ENCODE results near the gene HAL. TPM values are rescaled to one million over a fixed set of nuclear protein-coding genes. Genes with fewer than 3 reads are reported as not detected.

HAL gene
- total RNA-seq, 1 donor from 2014 or later, result 1.7 TPM

- H3K27me3 Mint-ChIP-seq (ENCODE audit: unreplicated experiment), result peaks cover 19% of the 10 kb centered on the region
- no peak for DNase-seq (ENCODE audit: extremely low spot score, unreplicated experiment)
- H3K36me3 Mint-ChIP-seq (ENCODE audit: unreplicated experiment), result no peaks in the 10 kb centered on the region
- no peak overlapping the region for H3K27ac Mint-ChIP-seq (ENCODE audit: unreplicated experiment)
- H3K4me3 Mint-ChIP-seq (ENCODE audit: unreplicated experiment), result no peak overlapping the region
- H3K9me3 Mint-ChIP-seq (ENCODE audit: unreplicated experiment), result no peaks in the 10 kb centered on the region
- peaks cover 5% of the 10 kb centered on the region for H3K4me1 Mint-ChIP-seq (ENCODE audit: unreplicated experiment)
- peak; percentile 28 for TF ChIP-seq CTCF (IDR thresholded peaks at IDR 0.05)
Measured at GRCh38 chr12:95963096-95963495, 33.0 kb downstream of the HAL start.

GRCh38 chr12:95962222-95962621 is 33.9 kb downstream of the HAL start:
- Mint-ChIP-seq H3K4me1 (ENCODE audit: unreplicated experiment) (peaks cover 5% of the 10 kb centered on the region), H3K27me3 (ENCODE audit: unreplicated experiment) (peaks cover 21% of the 10 kb centered on the region), H3K9me3 (ENCODE audit: unreplicated experiment) (no peaks in the 10 kb centered on the region), H3K36me3 (ENCODE audit: unreplicated experiment) (no peaks in the 10 kb centered on the region), H3K4me3 (ENCODE audit: unreplicated experiment) (no peak overlapping the region), H3K27ac (ENCODE audit: unreplicated experiment) (no peak overlapping the region)
- no peak for TF ChIP-seq CTCF (IDR thresholded peaks at IDR 0.05)
- no peak for DNase-seq (ENCODE audit: extremely low spot score, unreplicated experiment)

- Mint-ChIP-seq H3K9me3 (ENCODE audit: unreplicated experiment) (no peaks in the 10 kb centered on the region), H3K4me3 (ENCODE audit: unreplicated experiment) (no peak overlapping the region), H3K36me3 (ENCODE audit: unreplicated experiment) (no peaks in the 10 kb centered on the region), H3K27me3 (ENCODE audit: unreplicated experiment) (peaks cover 28% of the 10 kb centered on the region), H3K4me1 (ENCODE audit: unreplicated experiment) (no peaks in the 10 kb centered on the region), H3K27ac (ENCODE audit: unreplicated experiment) (no peak overlapping the region)
- TF ChIP-seq CTCF (IDR thresholded peaks at IDR 0.05), result no peak
- DNase-seq (ENCODE audit: extremely low spot score, unreplicated experiment), result no peak
Measured at GRCh38 chr12:95960241-95960640, 35.9 kb downstream of the HAL start.

GRCh38 chr12:95959107-95959506 is 37.0 kb downstream of the HAL start:
- no peaks in the 10 kb centered on the region for H3K4me1 Mint-ChIP-seq (ENCODE audit: unreplicated experiment)
- no peak for DNase-seq (ENCODE audit: extremely low spot score, unreplicated experiment)
- no peaks in the 10 kb centered on the region for H3K36me3 Mint-ChIP-seq (ENCODE audit: unreplicated experiment)
- no peak overlapping the region for H3K27ac Mint-ChIP-seq (ENCODE audit: unreplicated experiment)
- peaks cover 37% of the 10 kb centered on the region for H3K27me3 Mint-ChIP-seq (ENCODE audit: unreplicated experiment)
- no peaks in the 10 kb centered on the region for H3K9me3 Mint-ChIP-seq (ENCODE audit: unreplicated experiment)
- TF ChIP-seq CTCF (IDR thresholded peaks at IDR 0.05), result peak; percentile 29
- H3K4me3 Mint-ChIP-seq (ENCODE audit: unreplicated experiment), result no peak overlapping the region

- H3K27ac Mint-ChIP-seq (ENCODE audit: unreplicated experiment), result no peak overlapping the region
- H3K4me3 Mint-ChIP-seq (ENCODE audit: unreplicated experiment), result no peak overlapping the region
- DNase-seq (ENCODE audit: extremely low spot score, unreplicated experiment), result no peak
- H3K27me3 Mint-ChIP-seq (ENCODE audit: unreplicated experiment), result peaks cover 43% of the 10 kb centered on the region
- no peaks in the 10 kb centered on the region for H3K4me1 Mint-ChIP-seq (ENCODE audit: unreplicated experiment)
- H3K9me3 Mint-ChIP-seq (ENCODE audit: unreplicated experiment), result peaks cover 4% of the 10 kb centered on the region
- H3K36me3 Mint-ChIP-seq (ENCODE audit: unreplicated experiment), result no peaks in the 10 kb centered on the region
- TF ChIP-seq CTCF (IDR thresholded peaks at IDR 0.05), result no peak
Measured at GRCh38 chr12:95956557-95957145, 39.5 kb downstream of the HAL start.
